Measurements from ENCODE around the gene LGR5.
"Not testable (repeated sequence)": the region's sequence is repeated elsewhere in the genome, so short reads cannot be mapped to it uniquely, and the experiment has no call there.

The LGR5 gene

DNA sequence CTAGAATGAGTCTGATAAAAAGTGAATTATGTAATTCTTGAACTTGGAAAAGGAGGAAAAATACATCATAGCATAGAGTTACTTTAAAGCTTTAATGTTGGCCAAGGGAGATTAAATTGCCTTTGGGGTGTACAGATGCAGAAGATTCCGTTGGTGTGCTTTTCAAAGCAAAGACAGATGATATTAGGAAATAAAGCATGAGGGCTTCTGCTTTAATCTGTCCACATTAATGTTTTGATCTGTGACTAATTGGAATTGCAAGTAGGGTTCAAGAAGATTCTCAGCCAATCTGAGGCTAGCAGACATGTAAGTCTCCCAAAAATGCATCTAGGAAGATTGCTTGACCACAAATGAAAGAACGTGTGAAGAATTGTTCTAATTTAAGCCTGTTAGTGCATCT, 35.2 kb downstream of the LGR5 start:
- no peak for DNase-seq (ENCODE audit: low read depth)

DNA sequence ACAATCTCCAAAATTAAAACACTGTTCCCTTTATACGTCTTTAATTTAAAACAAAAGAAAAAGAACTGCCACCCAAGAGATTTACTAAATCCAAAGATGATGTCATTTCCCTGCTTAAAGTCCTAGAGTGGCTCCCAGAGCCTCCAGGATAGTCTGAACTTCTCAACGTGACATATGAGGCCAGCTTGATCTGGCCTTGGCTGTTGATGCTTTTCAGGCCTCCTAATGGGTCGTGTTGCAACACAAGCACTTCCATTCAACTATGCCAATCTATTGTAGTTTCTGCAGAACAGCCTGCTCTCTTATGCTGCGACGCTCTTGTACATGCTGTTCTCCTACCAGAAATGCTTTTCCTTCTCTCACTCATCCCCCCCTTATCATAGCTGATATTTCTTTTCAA, 35.7 kb downstream of the LGR5 start:
- no peak for DNase-seq (ENCODE audit: low read depth)

- no peak for DNase-seq (ENCODE audit: low read depth)
Measured at GRCh38 chr12:71476513-71476912, 36.9 kb downstream of the LGR5 start.

DNA sequence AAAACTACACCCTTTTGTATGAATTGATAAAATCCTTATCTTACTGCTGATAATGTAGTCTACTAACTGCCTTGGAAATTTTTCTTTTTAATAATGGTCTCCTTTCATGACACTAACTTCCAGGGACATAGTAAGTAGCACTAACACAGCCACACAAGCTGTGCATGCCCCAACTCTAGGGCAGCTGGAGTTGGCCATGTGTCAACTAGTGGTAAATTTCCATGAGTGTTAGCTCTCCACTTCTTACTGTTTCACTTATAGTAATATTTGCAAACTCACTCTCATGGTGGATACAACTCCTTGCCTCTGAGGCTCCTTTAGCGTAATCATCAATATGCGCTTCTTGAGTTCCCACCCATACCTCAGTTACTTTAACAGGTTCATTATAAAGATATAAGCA, 38.0 kb downstream of the LGR5 start:
- no peak for DNase-seq (ENCODE audit: low read depth)

DNA sequence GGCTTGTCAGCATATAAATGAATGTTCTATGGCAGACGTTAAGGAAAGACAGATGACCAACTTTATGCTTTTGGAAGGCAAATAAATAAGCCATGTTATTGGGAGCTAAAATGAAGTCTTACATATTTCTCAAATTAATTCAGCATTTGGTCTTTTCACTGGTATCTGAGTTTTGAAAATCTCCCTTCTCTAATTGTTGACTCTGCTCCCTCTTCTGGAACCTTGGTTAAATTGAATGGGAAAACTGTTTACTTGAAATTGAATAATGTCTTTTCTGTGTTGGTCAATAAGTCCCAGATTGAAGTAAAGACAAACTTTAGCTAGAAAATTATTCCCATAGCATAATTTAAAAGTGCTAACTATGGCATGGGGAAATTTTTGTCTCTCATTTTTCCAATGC, 38.7 kb downstream of the LGR5 start:
- no peak for DNase-seq (ENCODE audit: low read depth)

GRCh38 chr12:71484272-71484905, 44.8 kb downstream of the LGR5 start:
- DNase-seq (ENCODE audit: low read depth) = no peak

GRCh38 chr12:71490844-71491243, 51.2 kb downstream of the LGR5 start:
- DNase-seq (ENCODE audit: low read depth) = not testable (repeated sequence)

DNA sequence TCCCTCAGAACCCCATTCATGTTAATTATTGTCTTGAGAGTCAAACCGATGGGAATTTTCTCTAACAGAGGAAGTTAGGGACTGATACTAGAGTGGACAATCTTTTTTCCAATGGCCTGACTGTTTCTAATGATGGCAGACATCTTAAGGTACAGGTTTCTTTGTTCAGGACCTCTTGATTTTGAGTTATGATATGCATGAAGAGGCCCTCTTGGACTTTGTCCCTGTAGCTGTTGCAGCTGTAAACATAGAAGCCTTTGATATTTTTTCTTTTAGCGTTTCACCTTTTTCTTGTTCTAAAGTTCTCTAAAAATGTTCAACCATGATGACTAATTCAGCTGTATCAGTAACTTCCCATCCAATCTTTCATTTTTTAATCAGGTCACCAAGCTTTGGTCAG, 53.0 kb downstream of the LGR5 start:
- no peak for DNase-seq (ENCODE audit: low read depth)

- DNase-seq (ENCODE audit: low read depth) = no peak
Measured at GRCh38 chr12:71499834-71500233, 60.2 kb downstream of the LGR5 start.

GRCh38 chr12:71503579-71504391, 64.2 kb downstream of the LGR5 start:
- no peak for DNase-seq (ENCODE audit: low read depth)

DNA sequence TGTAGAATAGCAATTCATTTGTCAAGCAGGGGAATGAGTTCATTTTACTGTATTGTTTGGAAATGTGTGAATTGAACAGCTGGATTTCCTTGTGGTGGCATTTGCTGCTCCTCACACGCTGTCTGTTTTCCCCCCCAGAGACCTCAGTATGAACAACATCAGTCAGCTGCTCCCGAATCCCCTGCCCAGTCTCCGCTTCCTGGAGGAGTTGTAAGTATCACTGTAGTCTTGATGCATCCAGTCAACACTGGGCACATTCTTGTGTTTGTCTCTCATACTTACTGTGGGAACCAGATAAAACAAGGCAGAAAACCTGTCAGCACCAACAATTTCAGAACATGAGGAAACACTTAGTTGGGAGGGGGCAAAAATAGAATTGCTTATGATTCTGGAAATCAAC, 64.9 kb downstream of the LGR5 start:
- no peak for DNase-seq (ENCODE audit: low read depth)

- DNase-seq (ENCODE audit: low read depth) = no peak
Measured at GRCh38 chr12:71509705-71510104, 70.1 kb downstream of the LGR5 start.

DNA sequence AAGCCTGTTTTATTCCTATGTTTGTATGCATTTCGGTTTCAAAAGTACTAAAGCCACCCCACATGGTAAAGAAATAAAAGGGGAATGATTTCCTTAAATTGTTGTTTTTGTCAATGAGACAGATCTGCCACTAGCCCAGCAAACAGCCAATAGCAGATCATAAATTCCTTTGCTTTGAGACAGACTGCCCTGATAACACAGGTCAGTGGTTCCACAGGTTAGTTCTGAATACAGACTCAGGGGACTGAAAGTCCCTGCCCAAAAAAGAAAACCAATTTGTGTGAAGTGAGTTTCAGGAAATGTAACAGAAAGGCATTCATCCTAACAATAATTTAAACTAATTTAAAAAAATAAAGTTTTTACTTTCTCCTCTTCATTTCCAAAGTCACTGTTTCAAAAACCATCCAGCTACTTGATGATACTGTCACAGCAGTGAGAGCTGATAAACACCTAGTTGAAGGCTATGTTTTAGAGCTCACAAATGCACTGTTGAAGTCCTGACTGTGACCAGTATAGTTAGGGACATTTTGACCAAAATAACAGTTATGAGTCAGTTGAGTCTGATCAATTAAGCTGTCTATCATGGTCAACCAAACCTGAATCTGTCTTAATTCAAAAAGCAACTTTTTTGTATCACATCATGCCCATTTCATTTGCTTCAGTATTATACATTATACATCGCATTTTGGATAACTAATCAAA, 77.7 kb downstream of the LGR5 start:
- DNase-seq (ENCODE audit: low read depth) = no peak

GRCh38 chr12:71521125-71521524, 81.5 kb downstream of the LGR5 start:
- DNase-seq (ENCODE audit: low read depth) = no peak

DNA sequence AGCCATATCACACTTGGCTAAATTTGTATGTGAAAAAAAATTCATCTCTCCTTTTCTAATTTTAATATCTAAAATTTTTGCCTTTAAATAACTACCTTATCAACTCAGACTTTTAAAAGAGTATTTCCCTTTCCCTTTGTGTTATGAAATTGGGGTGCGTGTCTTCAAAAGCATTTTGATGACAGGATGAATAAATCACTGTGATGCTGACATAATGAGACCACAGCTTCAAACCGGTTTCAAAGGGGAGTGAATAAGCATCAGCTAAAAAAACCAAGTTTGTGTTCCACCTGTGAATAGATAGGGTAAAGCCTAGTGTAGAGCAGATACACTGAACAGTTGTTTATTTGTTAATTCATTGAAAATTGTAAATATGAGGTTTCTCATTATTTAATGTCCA, 85.0 kb downstream of the LGR5 start:
- no peak for DNase-seq (ENCODE audit: low read depth)

GRCh38 chr12:71533703-71534102, 94.1 kb downstream of the LGR5 start:
- no peak for DNase-seq (ENCODE audit: low read depth)

- DNase-seq (ENCODE audit: low read depth) = no peak
Measured at GRCh38 chr12:71536279-71536938, 96.8 kb downstream of the LGR5 start.

GRCh38 chr12:71536939-71537622, 97.5 kb downstream of the LGR5 start:
- DNase-seq (ENCODE audit: low read depth) = no peak

- DNase-seq (ENCODE audit: low read depth) = no peak
Measured at GRCh38 chr12:71538807-71539206, 99.2 kb downstream of the LGR5 start.

DNA sequence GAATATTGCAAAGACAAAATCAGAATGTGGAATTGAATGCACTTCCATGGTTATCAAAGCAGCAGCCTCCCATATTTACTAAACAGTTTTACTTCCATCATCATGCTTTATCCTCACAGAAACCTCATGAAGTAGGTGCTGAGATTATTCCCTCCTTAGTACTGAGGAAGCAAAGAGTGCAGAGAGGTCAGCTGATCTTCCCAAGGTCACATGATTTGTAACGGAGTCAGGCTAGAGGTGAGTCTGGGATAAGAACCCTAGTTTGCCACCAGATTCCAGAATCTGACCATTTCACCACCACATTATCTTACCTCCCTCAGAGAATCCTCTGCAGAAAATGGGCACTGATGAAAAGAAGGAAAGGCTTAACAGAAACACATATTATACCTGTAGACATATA, 102.0 kb downstream of the LGR5 start:
- DNase-seq (ENCODE audit: low read depth) = no peak

DNA sequence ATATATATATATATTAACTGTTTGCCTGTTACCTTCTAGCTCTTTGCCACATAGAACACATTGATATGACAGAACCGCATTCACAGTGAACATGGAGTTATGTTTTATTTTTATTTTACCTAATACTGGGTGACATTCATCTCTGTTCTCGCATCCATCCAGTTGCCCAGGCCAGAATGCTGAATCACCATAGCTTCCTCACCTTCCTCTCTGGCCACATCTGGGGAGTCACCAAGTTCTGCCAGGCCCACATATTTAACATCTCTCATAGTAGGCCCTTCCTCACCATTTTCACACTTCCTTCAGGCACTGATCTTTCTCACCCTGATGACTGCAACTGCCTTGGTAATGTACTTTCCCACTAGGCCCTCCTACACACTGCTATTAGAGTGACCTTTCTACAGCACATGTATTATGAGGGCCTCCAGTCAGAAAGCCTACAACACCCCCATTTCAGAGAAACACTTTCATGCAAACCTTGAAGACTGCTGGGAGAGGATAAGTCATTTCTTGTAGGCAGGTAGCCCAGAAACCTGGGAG, 106.8 kb downstream of the LGR5 start:
- no peak for DNase-seq (ENCODE audit: low read depth)

GRCh38 chr12:71548893-71549292, 109.3 kb downstream of the LGR5 start:
- no peak for DNase-seq (ENCODE audit: low read depth)
